Tibial nerve (tissue), 4 donors: ENCODE measurements around the gene NANOS3. TPM values are rescaled to one million over a fixed set of nuclear protein-coding genes. Genes with fewer than 3 reads are reported as not detected.

Source experiments
- DNase-seq, 2 donors: peaks; one replicate each; pipeline ENCODE4 v3.0.0-alpha.2; 2019; ENCODE audit warnings: low spot score in 2 of 2
- H3K27ac ChIP-seq, 4 donors: fragments of 200-600 bp; sonication (generic) in 3 of 4; one replicate each; pipeline ENCODE4 v1.5.1; 2017 to 2019; ENCODE audit warnings: mild to moderate bottlenecking in 1 of 4
- H3K27me3 ChIP-seq, 2 donors: fragments of 200-600 bp; sonication (generic) in 1 of 2; one replicate each; pipeline versions ENCODE4 v1.5.1 to v1.6.0; 2017 to 2019
- H3K36me3 ChIP-seq, 3 donors: fragments of 200-600 bp; sonication (generic); one replicate each; pipeline ENCODE4 v1.5.1; 2018 to 2019
- H3K4me1 ChIP-seq, 4 donors: fragments of 200-600 bp; sonication (generic) in 3 of 4; one replicate each; pipeline ENCODE4 v1.5.1; 2017 to 2019
- H3K4me3 ChIP-seq, 4 donors: fragments of 200-600 bp; sonication (generic) in 3 of 4; one replicate each; pipeline ENCODE4 v1.5.1; 2017 to 2019; ENCODE audit warnings: mild to moderate bottlenecking in 1 of 4, moderate library complexity in 1 of 4
- H3K9me3 ChIP-seq, 4 donors: fragments of 200-600 bp; sonication (generic) in 3 of 4; one replicate each; pipeline ENCODE4 v1.5.1; 2017 to 2019
- EP300 ChIP-seq, 2 donors: sonication (generic); formaldehyde crosslinking; IDR thresholded peaks; one replicate each; pipeline ENCODE4 v1.6.1; 2017; ENCODE audit warnings: antibody characterized with exemption in 2 of 2, mild to moderate bottlenecking in 1 of 2
- POLR2A ChIP-seq, 2 donors: fragments of 450-650 bp; IDR thresholded peaks; one replicate each; pipeline ENCODE4 v1.6.1; 2017; ENCODE audit warnings: antibody characterized with exemption in 2 of 2, mild to moderate bottlenecking in 2 of 2, moderate library complexity in 2 of 2
- WGBS, 2 donors: methylation state at CpG; one replicate each; pipeline ENCODE4 v1.1.5; 2018; 5-methylcytosine and 5-hydroxymethylcytosine counted together
- total RNA-seq, 4 donors: library from RNA; depleted of rRNA; stranded (reverse); fragments of >200 nt; gene quantifications; one replicate each; pipeline ENCODE4 v1.1.0, GENCODE V29; 2016
- TF ChIP-seq, protein P1 (sequence below), 5 experiments: fragments of 200-600 bp in 3 of 5; fragments of 450-650 bp in 2 of 5; sonication (generic) in 3 of 5; IDR thresholded peaks; one replicate each; pipeline ENCODE4 v1.5.1; 2016 to 2019; ENCODE audit warnings: antibody characterized with exemption in 5 of 5, mild to moderate bottlenecking in 3 of 5, moderate library complexity in 2 of 5

Gene NANOS3
- total RNA-seq, 4 donors from 2014 or later, result not detected

GRCh38 chr19:13914777-13915176 is 37.8 kb downstream of the NANOS3 start:
- DNase-seq, result no peak
- H3K4me3 ChIP-seq, result no peak overlapping the region
- peaks cover 2 to 98% (median 42%) of the 10 kb centered on the region in 3 donors for H3K36me3 ChIP-seq
- no peak overlapping the region for H3K27ac ChIP-seq
- H3K27me3 ChIP-seq, result no peaks in the 10 kb centered on the region
- TF ChIP-seq EP300 (IDR thresholded peaks at IDR 0.05) (no peak), POLR2A (IDR thresholded peaks at IDR 0.05) (no peak)
- TF ChIP-seq, protein P1, sequence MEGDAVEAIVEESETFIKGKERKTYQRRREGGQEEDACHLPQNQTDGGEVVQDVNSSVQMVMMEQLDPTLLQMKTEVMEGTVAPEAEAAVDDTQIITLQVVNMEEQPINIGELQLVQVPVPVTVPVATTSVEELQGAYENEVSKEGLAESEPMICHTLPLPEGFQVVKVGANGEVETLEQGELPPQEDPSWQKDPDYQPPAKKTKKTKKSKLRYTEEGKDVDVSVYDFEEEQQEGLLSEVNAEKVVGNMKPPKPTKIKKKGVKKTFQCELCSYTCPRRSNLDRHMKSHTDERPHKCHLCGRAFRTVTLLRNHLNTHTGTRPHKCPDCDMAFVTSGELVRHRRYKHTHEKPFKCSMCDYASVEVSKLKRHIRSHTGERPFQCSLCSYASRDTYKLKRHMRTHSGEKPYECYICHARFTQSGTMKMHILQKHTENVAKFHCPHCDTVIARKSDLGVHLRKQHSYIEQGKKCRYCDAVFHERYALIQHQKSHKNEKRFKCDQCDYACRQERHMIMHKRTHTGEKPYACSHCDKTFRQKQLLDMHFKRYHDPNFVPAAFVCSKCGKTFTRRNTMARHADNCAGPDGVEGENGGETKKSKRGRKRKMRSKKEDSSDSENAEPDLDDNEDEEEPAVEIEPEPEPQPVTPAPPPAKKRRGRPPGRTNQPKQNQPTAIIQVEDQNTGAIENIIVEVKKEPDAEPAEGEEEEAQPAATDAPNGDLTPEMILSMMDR (IDR thresholded peaks at IDR 0.05), result no peak
- H3K9me3 ChIP-seq, result no peaks in the 10 kb centered on the region
- no peaks in the 10 kb centered on the region for H3K4me1 ChIP-seq
- WGBS, 2 donors, result 81 to 85% methylated on average over 3 of the region's 3 CpGs

GRCh38 chr19:13917888-13918406 is 41.0 kb downstream of the NANOS3 start:
- no peaks in the 10 kb centered on the region for H3K4me1 ChIP-seq
- peaks cover 0 to 8% (median 0%) of the 10 kb centered on the region in 4 donors for H3K9me3 ChIP-seq
- H3K27ac ChIP-seq, result no peak overlapping the region
- no peak overlapping the region for H3K4me3 ChIP-seq
- TF ChIP-seq POLR2A (IDR thresholded peaks at IDR 0.05) (no peak), EP300 (IDR thresholded peaks at IDR 0.05) (no peak)
- TF ChIP-seq, protein P1 (IDR thresholded peaks at IDR 0.05), result no peak
- H3K36me3 ChIP-seq, result peaks cover 6 to 98% (median 41%) of the 10 kb centered on the region in 3 donors
- H3K27me3 ChIP-seq, result no peaks in the 10 kb centered on the region
- 78 to 88% methylated on average over 14 of the region's 14 CpGs for WGBS, 2 donors
- no peak for DNase-seq

DNA sequence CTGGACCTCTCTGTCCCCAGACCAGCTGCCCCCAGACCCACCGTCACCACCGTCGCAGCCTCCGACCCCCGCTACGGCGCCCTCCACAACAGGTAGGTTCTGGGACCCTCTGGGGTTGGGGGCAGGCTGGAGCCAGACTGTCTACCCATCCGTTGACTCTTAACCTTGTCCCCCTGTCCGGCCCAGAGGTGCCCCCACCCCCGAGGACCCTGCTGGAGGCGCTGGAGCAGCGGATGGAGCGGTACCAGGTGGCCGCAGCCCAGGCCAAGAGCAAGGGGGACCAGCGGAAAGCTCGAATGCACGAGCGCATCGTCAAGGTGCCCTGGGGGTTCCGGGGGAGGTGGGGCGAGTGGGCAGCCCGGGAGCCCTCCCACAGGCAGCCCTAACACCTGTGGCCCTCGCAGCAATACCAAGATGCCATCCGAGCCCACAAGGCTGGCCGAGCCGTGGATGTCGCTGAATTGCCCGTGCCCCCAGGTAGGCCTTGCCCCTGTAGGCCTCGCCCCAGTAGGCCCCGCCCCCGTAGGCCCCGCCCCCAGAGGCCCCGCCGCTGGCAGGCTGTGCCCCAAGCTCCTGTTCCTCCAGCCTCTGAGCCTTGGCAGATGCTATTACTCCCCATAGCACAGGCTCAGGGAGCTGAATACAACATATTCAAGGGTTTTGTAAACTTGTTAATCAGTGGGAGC is 41.9 kb downstream of the NANOS3 start:
- Histone ChIP-seq H3K4me1 (no peaks in the 10 kb centered on the region), H3K4me3 (no peak overlapping the region), H3K27ac (no peak overlapping the region), H3K9me3 (peaks cover 0 to 8% (median 0%) of the 10 kb centered on the region in 4 donors), H3K27me3 (no peaks in the 10 kb centered on the region), H3K36me3 (peaks cover 4 to 98% (median 42%) of the 10 kb centered on the region in 3 donors)
- TF ChIP-seq, protein P1 (IDR thresholded peaks at IDR 0.05), result no peak
- TF ChIP-seq EP300 (IDR thresholded peaks at IDR 0.05), result no peak
- no peak for TF ChIP-seq POLR2A (IDR thresholded peaks at IDR 0.05)
- 81 to 91% methylated on average over 23 to 26 of the region's 34 CpGs for WGBS, 2 donors
- DNase-seq, result no peak

- Histone ChIP-seq H3K4me1 (no peaks in the 10 kb centered on the region), H3K27me3 (no peaks in the 10 kb centered on the region), H3K36me3 (peaks cover 4 to 98% (median 42%) of the 10 kb centered on the region in 3 donors), H3K9me3 (peaks cover 0 to 8% (median 0%) of the 10 kb centered on the region in 4 donors), H3K27ac (no peak overlapping the region), H3K4me3 (no peak overlapping the region)
- 97 to 100% methylated on average over 7 to 11 of the region's 11 CpGs for WGBS, 2 donors
- TF ChIP-seq POLR2A (IDR thresholded peaks at IDR 0.05) (no peak), EP300 (IDR thresholded peaks at IDR 0.05) (no peak)
- TF ChIP-seq, protein P1 (IDR thresholded peaks at IDR 0.05), result no peak
- no peak for DNase-seq
Observed at GRCh38 chr19:13920524-13920923, 43.6 kb downstream of the NANOS3 start.
